ENCODE data around the gene ANKRD11. TPM values are rescaled to one million over a fixed set of nuclear protein-coding genes. Genes with fewer than 3 reads are reported as not detected.
A peak's percentile ranks its signal among the peaks of the same experiment; 100 is the strongest.

ANKRD11 gene
- total and polyA plus RNA-seq, 2 donors (not counting 1 experiment from before 2014, with no cell fraction given) = 41.5 to 71.2 TPM

GRCh38 chr16:89318871-89319630 lies 171.3 kb downstream of the ANKRD11 start:
- Histone ChIP-seq H3K9me3 (ENCODE audit: control insufficient read depth, insufficient read depth, low read depth, low read length) (no peaks in the 10 kb centered on the region), H3K9ac (ENCODE audit: insufficient read depth, low read length) (peak overlapping the region; percentile 59), H3K4me3 (replicated peaks in 1 of 4; ENCODE audit: control extremely low read depth in 1 of 4, insufficient read depth in 1 of 4, low read depth in 3 of 4, low read length in 4 of 4) (no peak overlapping the region), H3K27me3 (ENCODE audit: control insufficient read depth, insufficient read depth, low read length) (no peaks in the 10 kb centered on the region), H2AFZ (ENCODE audit: low read length) (no peak overlapping the region), H3K27ac (ENCODE audit: insufficient read depth, low read length) (peak overlapping the region; percentile 98), H3K79me2 (ENCODE audit: control insufficient read depth, insufficient read depth, low read length) (peaks cover 92% of the 10 kb centered on the region), H3K4me2 (ENCODE audit: extremely low read depth, insufficient read depth, low read length) (peak overlapping the region; percentile 97), H3K36me3 (ENCODE audit: control insufficient read depth, insufficient read depth, low read length) (peaks cover 12% of the 10 kb centered on the region), H4K20me1 (ENCODE audit: control insufficient read depth, extremely low read depth, insufficient read depth, low read length) (no peaks in the 10 kb centered on the region), H3K4me1 (ENCODE audit: control insufficient read depth, extremely low read depth, insufficient read depth, low read length) (peaks cover 59% of the 10 kb centered on the region)
- TF ChIP-seq CTCF (conservative IDR thresholded peaks at IDR 0.05 in 1 of 2, IDR thresholded peaks at IDR 0.05 in 1 of 2; ENCODE audit: low read depth in 1 of 2, low read length in 2 of 2) (no peak), EZH2 (IDR thresholded peaks at IDR 0.05; ENCODE audit: low read length, missing control alignments) (no peak)
- DNase-seq (ENCODE audit: low read depth in 2 of 2) = no peak

GRCh38 chr16:89318430-89318758 lies 172.0 kb downstream of the ANKRD11 start:
- no peak overlapping the region for H2AFZ ChIP-seq (ENCODE audit: low read length)
- no peak for TF ChIP-seq EZH2 (IDR thresholded peaks at IDR 0.05; ENCODE audit: low read length, missing control alignments)
- TF ChIP-seq CTCF (conservative IDR thresholded peaks at IDR 0.05 in 1 of 2, IDR thresholded peaks at IDR 0.05 in 1 of 2; ENCODE audit: low read depth in 1 of 2, low read length in 2 of 2) = no peak
- no peak overlapping the region for H3K4me3 ChIP-seq (replicated peaks in 1 of 4; ENCODE audit: control extremely low read depth in 1 of 4, insufficient read depth in 1 of 4, low read depth in 3 of 4, low read length in 4 of 4)
- no peaks in the 10 kb centered on the region for H4K20me1 ChIP-seq (ENCODE audit: control insufficient read depth, extremely low read depth, insufficient read depth, low read length)
- H3K79me2 ChIP-seq (ENCODE audit: control insufficient read depth, insufficient read depth, low read length) = peaks cover 92% of the 10 kb centered on the region
- H3K9ac ChIP-seq (ENCODE audit: insufficient read depth, low read length) = no peak overlapping the region
- no peak for DNase-seq (ENCODE audit: low read depth in 2 of 2)
- peak overlapping the region; percentile 98 for H3K27ac ChIP-seq (ENCODE audit: insufficient read depth, low read length)
- no peaks in the 10 kb centered on the region for H3K9me3 ChIP-seq (ENCODE audit: control insufficient read depth, insufficient read depth, low read depth, low read length)
- peaks cover 59% of the 10 kb centered on the region for H3K4me1 ChIP-seq (ENCODE audit: control insufficient read depth, extremely low read depth, insufficient read depth, low read length)
- peaks cover 12% of the 10 kb centered on the region for H3K36me3 ChIP-seq (ENCODE audit: control insufficient read depth, insufficient read depth, low read length)
- no peaks in the 10 kb centered on the region for H3K27me3 ChIP-seq (ENCODE audit: control insufficient read depth, insufficient read depth, low read length)
- H3K4me2 ChIP-seq (ENCODE audit: extremely low read depth, insufficient read depth, low read length) = no peak overlapping the region

GRCh38 chr16:89317729-89318429 lies 172.5 kb downstream of the ANKRD11 start:
- no peak overlapping the region for H3K9ac ChIP-seq (ENCODE audit: insufficient read depth, low read length)
- no peak overlapping the region for H3K4me2 ChIP-seq (ENCODE audit: extremely low read depth, insufficient read depth, low read length)
- no peak overlapping the region for H3K4me3 ChIP-seq (replicated peaks in 1 of 4; ENCODE audit: control extremely low read depth in 1 of 4, insufficient read depth in 1 of 4, low read depth in 3 of 4, low read length in 4 of 4)
- H3K9me3 ChIP-seq (ENCODE audit: control insufficient read depth, insufficient read depth, low read depth, low read length) = no peaks in the 10 kb centered on the region
- no peak overlapping the region for H2AFZ ChIP-seq (ENCODE audit: low read length)
- no peak overlapping the region for H3K27ac ChIP-seq (ENCODE audit: insufficient read depth, low read length)
- no peaks in the 10 kb centered on the region for H3K27me3 ChIP-seq (ENCODE audit: control insufficient read depth, insufficient read depth, low read length)
- H3K4me1 ChIP-seq (ENCODE audit: control insufficient read depth, extremely low read depth, insufficient read depth, low read length) = peaks cover 56% of the 10 kb centered on the region
- TF ChIP-seq EZH2 (IDR thresholded peaks at IDR 0.05; ENCODE audit: low read length, missing control alignments) (no peak), CTCF (conservative IDR thresholded peaks at IDR 0.05 in 1 of 2, IDR thresholded peaks at IDR 0.05 in 1 of 2; ENCODE audit: low read depth in 1 of 2, low read length in 2 of 2) (no peak)
- DNase-seq (ENCODE audit: low read depth in 2 of 2) = no peak
- H3K79me2 ChIP-seq (ENCODE audit: control insufficient read depth, insufficient read depth, low read length) = peaks cover 93% of the 10 kb centered on the region
- H4K20me1 ChIP-seq (ENCODE audit: control insufficient read depth, extremely low read depth, insufficient read depth, low read length) = no peaks in the 10 kb centered on the region
- peaks cover 15% of the 10 kb centered on the region for H3K36me3 ChIP-seq (ENCODE audit: control insufficient read depth, insufficient read depth, low read length)
